HuH-7 (cell line): Measurements from ENCODE around the gene MARCO.

Experiments
- DNase-seq: peaks from one replicate; pipeline ENCODE4 v3.0.0; 2011; ENCODE audit warnings: low spot score

MARCO gene

DNA sequence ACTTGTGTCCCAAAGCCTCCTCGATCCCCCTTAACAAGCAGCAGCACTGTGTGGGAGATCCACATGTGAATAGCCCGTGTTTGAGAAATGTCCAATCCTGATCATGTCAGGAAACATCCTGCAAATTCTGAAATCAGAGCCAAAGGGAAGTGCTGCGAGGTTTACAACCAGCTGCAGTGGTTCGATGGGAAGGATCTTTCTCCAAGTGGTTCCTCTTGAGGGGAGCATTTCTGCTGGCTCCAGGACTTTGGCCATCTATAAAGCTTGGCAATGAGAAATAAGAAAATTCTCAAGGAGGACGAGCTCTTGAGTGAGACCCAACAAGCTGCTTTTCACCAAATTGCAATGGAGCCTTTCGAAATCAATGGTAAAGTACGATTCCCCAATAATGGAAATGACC, at the start of gene MARCO:
MARCO (plus strand) TSS at position 164 of the 400 bp plus-strand sequence; CDS start at position 271, 107 bp downstream.
- DNase-seq, result no peak

- no peak for DNase-seq
Measured at GRCh38 chr2:118893100-118893499, 48.9 kb upstream of the MARCO start.

- no peak for DNase-seq
Measured at GRCh38 chr2:118902266-118903028, 39.5 kb upstream of the MARCO start.

DNA sequence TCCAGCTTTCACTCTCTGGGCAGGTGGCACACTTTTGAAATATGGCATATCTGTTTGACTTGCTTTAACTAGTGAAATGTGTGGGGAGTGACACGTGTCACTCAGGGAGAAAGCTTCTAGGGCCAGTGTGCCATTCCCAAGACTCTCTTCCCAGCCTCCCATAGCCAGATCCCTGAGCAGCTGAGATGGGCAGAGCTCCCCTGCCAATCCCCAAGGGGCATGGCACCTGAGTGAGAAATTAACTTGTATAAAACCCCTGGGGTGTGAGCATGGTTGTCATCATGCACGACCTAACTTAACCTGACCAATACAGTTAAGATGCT, 39.0 kb upstream of the MARCO start:
- DNase-seq, result no peak

DNA sequence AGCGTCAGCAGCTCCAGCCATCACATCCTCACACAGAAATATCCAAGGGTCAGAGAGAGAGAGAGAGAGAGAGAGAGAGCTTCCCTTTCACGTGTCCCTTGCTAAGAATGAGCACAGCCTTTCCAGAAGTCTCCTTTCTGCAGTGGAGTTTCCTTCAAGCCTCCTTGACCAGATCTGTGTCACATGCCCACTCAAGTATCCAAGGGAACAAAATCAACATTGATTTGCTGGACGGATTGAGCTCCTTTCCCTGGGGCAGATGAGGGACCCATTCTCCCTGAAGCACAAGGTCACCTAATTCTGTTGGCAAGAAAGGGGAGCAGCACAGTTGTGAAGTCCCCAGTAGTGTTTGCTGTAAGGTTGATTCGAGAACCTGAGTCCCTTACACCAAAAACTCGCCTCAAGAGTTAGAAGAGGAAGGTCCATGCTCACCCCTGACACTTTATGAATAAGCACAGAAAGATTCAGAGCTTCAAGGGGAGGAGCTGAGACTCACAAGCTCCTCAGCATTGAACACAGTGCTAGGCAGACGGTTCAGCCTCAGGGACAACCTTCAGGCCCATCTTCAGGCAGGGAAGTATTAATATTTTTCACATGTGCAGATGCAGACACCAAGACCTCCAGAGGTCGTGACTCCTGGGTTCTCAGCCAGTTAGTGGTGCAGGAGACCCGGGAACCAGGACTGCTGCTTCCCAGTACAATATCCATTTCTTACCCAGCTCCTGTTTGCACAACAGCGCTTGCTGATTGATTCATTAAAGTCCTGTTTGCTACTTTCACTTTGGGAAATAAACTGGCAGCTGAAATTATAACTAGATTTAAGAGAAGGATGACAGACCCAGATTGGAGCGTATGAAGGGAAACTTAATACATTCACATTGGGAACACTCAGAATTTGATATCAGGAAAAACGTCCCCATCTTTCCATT, 38.2 kb upstream of the MARCO start:
- no peak for DNase-seq

- no peak for DNase-seq
Measured at GRCh38 chr2:118905206-118905605, 36.8 kb upstream of the MARCO start.

DNA sequence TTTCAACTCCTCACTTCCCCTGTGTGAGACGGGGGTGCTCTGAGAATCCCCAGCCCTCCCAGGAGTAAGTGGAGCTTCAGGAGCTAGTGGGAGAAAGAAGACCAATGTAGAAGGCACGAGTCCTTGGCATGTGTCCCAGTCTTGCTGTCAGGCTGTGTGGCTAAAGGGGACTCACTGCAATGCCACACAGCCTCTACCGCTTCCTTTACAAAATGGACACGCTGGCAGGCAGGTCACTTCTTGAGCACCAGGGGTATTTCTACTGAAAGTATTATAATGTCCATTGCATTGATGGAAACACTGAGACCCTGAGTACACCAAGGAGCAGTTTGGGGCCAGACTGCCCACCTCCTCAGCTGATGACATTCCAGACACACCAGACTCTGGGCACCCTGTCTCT, 35.8 kb upstream of the MARCO start:
- no peak for DNase-seq

DNA sequence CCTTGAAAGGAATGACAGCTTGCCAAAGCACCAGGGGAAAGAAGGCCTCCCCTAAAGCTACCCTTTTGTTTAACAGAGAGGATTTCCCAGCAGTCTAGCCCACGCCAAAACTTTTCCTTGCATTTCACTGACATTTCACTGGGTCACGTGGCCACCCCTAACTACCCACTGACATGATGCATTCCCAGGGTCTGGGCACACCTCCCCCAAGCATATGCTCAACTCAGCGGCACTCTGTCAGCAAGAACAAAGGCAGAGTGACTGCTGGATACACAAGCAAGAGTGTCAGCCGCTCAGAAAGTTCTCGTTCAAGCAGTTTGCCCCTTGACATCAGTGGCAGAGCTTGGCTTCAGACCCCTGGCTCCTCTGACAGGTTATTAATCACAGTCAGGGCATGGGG, 34.2 kb upstream of the MARCO start:
- DNase-seq, result no peak

DNA sequence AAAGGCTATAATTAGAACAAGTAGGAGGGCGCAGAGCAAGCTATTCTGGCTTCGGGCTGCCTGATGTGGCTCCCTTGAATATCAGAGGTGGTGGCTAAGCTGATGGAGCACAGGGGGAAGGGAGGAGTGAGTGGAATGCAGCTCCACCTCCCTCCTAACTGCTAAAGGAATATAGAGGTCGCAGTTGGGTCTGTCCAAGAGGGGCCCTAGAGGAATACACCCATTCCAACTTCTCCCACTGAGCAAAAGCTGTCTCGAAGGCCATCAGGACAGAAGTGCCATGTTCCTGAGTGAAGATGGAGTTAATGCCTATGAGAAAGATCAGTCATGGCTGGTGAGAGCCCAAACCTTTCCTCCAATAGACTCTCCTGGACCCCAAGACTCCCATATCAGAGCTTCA, 32.8 kb upstream of the MARCO start:
- no peak for DNase-seq

DNA sequence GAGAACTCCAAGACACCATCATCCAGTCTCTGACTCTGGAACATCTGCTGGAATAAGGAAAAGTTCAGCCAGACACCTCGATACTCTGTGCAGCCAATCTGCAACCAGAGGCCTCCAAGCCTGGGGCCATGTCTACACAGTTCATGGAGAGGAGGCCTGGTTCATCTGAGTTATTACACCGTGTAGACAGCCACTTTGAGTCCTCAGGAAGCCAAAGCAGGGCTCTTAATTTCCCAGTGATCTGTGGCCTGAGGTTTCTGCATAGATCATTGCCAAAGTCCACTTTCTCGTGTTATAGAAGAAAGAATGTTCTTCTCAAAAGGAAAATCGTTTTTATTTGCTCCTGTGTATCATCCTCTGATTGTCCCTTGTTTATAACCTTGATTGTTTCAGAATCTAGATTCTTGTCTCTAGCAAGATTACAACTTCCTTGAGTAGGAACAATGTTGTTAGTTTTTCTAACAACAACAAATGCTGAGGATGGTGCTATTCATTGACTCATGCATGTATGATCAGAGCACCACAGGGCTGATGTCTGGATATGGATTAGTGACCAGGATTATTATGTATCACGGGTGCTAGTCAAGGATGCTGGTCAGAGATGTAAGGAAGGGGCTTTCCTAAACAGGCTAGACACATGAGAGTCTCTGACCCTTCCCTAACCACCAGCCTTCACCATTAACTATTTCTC, 30.7 kb upstream of the MARCO start:
- DNase-seq, result no peak

GRCh38 chr2:118911936-118912335, 30.1 kb upstream of the MARCO start:
- DNase-seq, result no peak

- no peak for DNase-seq
Measured at GRCh38 chr2:118913131-118913802, 28.7 kb upstream of the MARCO start.

DNA sequence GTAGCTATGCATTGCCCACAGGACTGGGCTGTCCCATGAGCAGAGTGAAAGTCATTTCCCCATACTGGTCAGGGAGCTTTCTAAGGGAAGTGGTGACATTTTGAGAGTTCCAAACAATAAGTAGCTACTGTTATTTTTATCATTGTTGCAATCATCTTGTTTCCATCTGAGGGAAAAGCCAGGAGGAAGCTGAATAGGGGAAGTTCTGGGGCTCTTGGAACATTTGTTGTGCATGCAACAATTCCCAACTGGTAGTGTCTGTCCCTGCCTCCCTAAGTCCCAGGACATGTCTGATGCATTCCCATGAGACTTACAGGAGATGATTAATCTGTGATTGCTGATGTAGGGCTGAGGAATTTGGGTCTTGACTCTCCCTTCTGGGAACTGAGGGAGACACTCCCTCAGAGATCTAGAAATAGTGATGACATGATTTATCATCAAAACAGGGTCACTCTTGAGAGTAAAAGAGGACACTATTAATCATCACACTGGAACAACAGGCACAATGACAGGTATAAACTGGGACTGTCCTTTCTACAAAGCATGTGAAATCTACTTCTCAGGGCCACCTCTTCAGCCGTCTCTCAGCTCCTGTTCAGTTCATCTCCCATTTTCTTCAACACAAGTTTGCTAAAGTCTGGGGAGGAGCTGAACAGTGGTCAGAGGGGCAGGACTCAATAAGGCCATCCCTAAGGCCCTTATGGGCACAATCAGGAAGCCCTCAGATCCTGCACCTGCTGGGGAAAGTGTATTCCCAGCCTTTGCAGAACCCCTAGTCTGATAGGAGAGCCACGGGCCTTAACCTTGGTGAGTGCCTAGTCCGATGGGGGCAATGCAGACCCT, 28.0 kb upstream of the MARCO start:
- DNase-seq, result no peak

DNA sequence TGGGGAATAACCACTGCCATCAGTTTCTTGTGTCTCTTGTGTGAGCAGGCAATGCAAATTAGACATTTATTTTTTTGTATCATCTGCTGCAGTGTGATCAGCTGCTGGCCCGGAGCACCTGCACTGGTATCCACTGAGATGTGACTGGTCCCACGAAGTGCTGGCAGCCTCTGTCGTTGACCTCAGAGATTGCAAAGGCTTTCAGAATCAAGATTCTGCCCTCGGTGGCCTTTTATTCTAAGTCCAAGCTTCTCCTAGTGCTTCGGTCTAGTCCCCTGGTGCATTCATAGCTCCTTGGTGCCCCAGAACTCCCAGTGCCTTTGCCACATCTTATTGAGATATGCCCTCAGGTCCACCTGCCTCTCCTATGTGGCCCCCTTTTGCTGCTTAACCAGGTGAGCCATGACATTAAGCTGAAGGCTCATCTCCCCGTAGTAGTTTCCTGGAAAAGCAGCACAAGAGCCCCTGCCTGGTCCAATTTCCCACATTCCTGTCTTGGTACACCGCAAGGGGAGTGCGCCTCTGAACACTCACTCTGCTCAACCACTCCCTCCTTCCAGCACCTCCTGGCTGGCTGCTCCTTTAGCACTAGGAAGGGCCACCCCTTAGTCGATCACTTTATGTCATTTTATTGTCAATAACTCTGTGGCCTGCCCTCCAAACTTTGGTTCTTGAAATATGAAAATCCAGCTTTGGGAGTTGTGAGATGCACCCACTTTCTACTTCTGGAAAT, 27.1 kb upstream of the MARCO start:
- no peak for DNase-seq

DNA sequence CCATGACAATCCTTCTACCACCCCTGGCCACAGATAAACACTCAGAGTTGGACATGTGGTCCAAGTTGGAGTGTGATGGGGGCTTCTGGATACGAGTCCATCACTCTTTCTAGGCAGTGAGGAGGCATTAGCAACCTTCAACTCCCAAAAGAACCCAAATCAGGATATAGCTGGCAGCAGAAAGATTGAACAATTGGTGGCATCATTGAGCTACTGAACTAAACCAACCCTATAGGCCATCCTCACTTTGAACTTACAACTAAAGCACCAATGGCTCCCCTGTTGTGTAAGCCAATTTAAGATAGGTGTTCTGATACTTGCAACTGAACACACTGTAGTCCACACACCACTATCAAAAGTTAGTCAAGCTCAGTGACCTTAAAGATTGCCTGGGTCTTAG, 24.0 kb upstream of the MARCO start:
- DNase-seq, result no peak

DNA sequence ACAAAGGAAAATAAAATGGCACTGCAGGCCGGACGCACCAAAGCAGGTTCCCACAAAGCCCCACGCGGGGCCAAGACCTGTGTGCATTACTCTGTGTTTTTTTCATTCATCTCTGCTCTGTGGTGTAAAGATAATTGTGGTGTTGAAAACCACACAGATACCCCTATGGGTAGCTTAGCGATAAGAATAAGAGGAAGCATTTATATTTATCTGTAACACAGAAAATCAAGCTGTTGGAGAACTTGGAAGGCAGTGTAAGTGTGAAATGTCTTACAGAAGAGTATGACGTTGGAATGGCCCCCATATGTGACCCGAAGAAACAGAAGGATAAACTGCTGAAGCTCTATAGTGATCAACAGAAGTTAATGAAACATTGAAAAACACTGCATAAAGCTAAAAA, 20.3 kb upstream of the MARCO start:
- DNase-seq, result no peak

GRCh38 chr2:118922254-118922653, 19.7 kb upstream of the MARCO start:
- DNase-seq, result no peak

GRCh38 chr2:118923371-118923770, 18.6 kb upstream of the MARCO start:
- DNase-seq, result no peak

- DNase-seq, result no peak
Measured at GRCh38 chr2:118925476-118925875, 16.5 kb upstream of the MARCO start.

GRCh38 chr2:118925981-118926380, 16.0 kb upstream of the MARCO start:
- DNase-seq, result no peak

DNA sequence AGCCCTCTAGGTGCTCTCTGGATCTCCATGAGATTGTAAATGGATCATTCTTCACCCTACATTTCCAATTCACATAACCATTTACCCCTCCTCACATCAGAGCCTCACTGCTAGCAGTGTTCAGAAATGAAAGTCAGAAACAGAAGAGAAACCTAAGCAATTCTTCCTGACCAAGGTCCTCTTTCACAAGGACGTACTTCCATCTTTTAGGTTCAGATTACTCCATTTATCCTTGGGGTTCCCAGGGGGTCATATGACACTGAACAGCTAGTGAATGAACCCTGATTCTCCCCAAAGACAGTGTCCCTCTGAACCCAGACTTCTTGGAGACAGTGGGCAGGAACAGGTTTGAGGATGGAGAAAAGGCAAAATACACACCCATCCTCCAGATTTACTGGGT, 12.9 kb upstream of the MARCO start:
- no peak for DNase-seq
